Measurements from ENCODE around the gene TOM1L2.

The TOM1L2 gene

DNA sequence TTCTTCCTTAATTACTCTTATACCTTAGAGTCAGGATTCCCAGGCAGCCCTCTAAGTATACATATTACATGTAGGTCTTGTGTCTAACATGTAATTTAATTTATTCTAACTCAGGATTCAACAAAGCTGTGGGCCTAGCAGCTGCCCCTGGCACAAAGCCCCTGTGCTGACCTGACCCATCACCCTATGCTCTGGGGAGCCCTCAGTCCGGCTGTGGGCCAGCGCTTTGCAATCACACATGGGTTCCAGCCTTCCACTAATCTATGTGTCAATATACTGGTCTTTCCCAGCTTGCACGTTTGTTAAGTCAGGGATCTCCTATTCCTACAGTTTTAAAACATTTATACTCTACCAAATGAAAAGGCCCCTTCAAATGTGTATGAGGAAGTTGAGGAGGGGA, 72.7 kb downstream of the TOM1L2 start:
- no peak for DNase-seq (ENCODE audit: low read depth in 3 of 3)

DNA sequence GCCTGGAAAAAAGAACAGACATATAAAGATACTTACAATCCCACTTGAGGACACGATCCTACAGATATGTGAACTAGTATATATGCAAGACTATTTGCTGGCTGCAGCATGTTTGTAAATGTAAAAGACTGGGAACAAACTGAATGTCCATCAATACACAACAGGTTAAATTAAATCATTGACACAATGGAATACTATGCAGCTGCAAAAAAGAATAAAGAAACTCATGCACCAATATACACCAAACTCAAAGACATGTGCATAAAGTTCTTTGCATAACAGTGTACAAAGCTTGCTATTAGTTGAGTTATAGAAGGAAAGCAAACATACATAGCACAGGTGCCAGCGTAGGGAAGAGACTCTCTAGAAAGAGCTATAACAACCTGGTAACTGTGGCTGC, 73.5 kb downstream of the TOM1L2 start:
- DNase-seq (ENCODE audit: low read depth in 3 of 3): no peak

DNA sequence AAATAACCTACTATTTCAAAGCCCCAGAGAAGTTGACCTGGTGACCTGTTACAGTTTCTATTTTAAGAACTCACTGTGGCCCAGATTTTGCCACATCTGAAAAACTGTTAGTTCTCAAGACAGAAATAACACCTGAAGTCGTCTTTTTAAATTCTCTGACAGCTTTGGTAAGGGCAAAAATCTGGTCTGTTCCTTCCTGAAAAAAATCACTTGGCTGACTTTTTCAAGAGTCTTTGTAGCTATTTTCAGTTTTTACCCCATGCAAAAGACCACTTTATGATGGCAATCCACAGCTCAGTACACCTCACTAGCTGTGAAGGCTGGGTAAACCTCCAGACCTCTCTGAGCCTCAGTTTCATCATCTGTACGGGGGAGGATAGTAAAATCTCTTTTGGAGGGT, 74.8 kb downstream of the TOM1L2 start:
- DNase-seq (ENCODE audit: low read depth in 3 of 3): no peak

DNA sequence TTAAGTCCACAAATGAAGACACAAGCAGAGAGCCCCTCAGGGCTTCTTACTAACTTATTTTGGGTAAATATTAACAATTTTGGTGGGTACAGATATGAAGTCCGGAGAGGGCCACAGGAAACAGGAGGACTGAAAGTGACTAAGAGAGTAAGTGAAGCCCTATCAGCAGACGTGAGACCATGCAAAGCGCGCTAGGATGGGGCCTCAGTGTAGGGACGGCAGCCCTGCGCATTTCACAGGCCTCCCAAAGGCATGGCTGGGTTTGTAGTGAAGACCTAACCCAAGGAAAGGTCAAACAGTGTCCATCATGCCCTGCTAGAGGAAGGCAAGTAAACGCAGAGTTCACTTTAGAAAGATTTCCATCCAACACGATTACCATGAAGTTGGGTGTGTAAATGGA, 75.5 kb downstream of the TOM1L2 start:
- no peak for DNase-seq (ENCODE audit: low read depth in 3 of 3)

DNA sequence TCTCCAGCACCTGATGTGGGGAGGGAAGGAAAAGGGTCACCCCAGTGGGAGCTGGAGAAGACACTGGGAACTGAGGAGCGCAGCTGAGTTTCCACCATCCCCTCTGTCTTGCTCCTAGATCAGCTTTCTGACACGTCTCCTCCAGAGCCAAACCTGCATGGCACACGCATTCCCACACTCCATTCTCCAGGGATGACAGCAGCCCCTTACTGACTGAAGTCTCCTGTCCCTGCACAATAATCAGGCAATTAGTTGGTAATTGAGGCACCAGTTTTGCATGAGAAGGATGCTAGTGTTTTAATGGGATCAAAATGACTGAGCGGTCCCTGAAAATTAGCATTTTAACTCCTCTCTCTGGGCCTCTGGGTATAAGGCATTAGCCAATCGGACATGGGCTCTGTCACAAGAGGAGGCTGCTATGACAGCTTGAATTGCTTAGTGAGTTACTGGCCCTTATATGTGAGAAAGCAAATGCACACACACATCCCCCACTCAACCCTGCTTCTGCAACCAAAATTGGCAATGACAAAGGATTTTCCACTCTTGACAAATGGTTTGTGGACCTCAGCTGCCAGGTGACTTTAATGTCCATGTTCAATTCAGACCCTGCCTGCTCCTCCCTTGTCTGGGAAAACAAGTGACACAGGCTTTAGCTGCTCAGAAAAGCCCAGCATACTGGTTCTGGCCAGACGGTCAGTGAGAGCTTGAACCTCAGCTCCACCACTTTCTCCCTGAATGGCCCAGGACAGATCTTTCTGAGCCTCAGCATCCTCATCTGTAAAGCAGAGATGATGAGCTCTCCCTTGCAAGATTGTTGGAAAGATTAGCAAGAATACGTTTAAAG, 78.2 kb downstream of the TOM1L2 start:
- no peak for DNase-seq (ENCODE audit: low read depth in 3 of 3)

DNA sequence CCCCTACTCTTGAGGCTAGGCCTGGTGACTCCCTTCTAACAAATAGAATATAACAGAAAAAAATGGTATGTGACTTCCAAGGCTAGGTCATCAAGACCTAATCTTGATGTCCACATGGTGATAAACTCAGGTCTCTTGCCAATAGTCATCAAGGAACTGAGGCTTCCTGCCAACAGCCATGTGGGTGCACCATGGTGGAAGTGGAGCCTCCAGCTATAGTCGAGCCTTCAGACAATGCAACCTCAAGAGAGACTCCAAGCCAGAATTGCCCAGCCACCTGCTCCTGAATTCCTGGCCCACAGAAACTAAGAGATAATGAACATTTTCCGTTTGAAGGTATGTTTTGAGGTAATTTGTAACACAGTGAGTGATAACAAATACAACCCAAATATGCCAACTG, 79.5 kb downstream of the TOM1L2 start:
- no peak for DNase-seq (ENCODE audit: low read depth in 3 of 3)

DNA sequence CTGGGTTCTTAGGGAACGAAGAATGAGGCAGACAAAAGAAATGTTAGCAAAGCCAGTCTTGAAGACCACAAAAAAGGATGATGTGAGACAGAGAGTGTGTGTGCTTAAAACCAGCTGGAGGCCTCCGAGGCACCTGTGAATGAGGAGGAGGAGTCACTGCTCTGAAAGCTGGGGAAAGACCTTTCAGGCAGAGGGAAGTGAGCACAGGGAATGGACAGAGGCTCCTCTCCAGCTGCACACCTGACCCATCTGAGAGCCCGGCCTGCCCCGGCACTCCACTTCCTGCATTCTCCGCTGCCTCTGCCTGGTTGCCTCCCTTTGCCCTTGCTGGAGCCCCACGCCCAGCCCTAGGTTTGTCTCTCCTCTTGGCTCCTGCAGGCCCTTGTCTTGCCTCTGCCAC, 80.2 kb downstream of the TOM1L2 start:
- DNase-seq (ENCODE audit: low read depth in 3 of 3): no peak

DNA sequence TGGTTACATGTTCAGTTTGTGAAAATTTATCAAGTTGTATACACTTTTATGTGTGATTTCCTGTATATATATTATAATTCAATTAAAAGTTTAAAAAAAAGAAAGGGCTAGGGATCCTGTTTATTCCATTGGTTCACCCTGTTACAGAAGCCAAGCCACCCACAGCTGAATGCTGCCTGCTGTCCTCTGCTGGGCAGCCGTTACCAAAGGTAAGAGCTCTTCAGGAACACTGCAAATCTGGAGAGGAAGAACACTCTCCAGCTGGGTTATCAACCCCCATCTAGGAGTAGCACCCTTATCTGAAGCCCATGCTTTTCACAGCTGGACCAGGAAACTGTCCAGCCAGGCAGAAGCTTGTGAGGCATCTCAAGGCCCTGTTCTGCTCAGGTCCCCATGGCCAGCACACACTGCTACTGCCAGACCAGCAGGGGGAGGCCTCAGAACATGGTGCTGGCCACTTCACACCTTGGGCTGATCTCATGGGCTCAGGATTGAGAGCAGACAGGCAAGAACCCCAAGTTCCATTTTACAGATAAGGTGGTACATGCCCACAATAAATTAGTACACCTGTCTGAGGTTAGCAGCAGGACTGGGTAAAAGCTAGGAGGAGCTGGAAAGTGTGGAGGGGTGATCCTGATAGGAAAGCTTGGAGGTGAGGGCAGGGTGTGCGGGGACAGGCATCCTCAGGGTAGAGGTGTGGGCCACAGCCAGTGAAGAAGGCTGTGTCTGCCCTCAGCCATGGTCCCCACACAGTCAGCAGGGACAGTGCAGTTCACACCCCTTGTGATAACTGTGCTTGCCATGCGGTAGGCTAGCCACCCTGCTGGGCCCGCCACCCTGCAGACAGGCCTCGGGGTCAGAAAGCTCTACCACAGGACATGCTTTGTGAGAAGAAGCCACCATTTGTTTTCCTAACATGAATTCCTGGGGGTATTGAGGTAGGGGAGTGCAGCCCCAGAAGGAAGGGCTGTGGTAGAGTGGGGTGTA, 81.1 kb downstream of the TOM1L2 start:
- DNase-seq (ENCODE audit: low read depth in 3 of 3): peak; percentile 6 to 15 (median 15)

DNA sequence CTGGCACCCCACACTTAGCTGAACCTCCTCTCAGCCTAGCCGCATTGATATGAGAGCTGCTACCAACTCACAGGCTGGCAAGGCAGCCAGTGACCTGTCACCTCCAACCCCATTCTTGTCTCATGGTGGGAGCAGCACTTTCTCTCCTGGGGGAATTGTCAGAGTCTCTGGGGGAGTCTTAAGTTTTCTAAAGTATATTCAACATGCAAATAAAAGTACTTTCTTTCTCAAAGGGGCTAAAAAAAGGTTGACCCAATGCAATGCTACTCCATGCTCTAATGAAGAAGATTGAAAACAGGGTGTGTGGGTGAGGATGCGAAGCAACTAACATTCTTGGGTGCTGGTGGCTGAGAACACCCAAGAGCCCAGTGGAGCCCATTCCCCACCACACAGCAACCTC, 82.3 kb downstream of the TOM1L2 start:
- no peak for DNase-seq (ENCODE audit: low read depth in 3 of 3)

DNA sequence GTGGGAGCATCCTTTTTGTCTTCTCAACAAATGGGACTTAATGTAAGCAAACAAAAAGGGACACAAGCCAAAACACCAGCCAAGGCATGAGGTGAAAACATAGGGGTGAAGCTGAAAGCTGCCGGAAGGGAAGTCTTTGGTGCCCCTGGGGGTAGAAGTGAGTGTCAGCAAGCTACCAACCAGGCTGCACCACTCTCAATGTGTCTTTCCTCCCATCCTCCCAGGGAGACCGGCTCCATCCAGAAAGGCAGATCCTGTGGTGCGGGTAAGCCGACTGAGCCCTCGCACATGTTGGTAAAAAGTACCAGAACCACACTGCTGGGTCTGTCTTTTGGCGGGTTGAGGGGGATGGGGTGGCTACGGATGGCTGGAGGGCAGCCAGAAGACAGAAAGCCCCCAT, 83.4 kb downstream of the TOM1L2 start:
- no peak for DNase-seq (ENCODE audit: low read depth in 3 of 3)

DNA sequence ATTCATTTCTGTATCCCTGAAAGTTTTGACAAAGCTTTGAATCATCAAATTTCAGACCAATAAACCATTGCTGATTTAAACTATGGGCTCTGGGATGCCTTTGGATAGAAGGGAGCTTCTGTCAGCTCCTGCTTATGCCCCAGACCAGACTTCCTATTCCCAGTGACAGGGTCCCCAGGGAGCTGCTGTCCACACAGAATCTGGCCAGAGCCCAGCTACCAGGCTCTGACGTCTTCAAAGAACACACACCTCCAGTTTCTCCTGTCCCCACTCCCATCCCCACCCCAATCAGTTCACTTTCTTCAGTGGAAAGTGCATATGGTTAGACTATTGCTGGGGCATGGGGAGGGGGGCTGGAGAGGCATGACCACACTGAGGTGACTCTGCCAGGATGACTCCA, 83.8 kb downstream of the TOM1L2 start:
- DNase-seq (ENCODE audit: low read depth in 3 of 3): no peak

DNA sequence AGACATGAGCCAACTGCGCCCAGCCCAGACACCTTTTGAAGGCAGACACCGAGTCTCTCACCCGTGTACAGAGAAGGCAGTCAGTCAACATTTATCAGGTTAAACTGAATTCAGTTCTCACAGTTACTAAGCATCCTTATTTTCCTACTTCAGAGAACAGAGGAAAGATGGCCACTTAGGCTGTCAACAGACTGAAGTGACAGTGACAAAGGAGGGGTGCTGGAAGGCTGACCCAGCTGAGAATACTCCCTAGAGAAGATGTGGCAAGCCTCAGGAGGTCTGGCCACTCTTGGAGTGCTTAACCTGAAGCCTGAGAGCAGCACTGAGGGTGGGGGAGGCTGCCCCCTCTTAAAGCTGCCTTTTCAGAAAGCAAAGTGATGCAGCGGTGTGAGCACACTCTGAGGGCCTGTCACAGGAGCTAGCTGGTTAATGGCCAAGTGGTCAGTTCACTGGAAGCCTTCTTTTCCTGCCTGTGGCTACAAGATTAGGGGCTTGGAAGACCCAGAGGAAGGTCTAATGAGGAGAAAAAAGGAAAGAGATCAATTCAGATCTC, 84.4 kb downstream of the TOM1L2 start:
- DNase-seq (ENCODE audit: low read depth in 3 of 3): no peak

DNA sequence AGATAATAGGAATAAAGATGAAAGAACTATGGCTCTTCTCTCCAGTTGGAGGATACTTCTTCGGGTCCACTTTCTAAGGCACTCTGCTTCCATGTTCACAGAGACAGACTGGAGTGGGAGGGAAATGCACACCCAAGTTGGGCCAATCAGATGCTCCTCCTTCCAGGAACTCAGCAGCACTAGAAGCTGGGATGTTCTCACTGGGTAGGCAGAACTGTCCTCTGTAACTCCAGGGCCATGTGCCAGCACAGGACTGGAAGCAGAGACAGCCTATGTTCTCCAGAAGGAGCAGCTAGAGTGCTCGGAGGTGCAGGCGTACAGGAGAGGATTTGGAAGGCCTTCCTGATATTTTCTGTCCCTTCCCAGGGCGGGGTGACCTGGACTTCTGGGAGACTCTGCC, 85.5 kb downstream of the TOM1L2 start:
- no peak for DNase-seq (ENCODE audit: low read depth in 3 of 3)

DNA sequence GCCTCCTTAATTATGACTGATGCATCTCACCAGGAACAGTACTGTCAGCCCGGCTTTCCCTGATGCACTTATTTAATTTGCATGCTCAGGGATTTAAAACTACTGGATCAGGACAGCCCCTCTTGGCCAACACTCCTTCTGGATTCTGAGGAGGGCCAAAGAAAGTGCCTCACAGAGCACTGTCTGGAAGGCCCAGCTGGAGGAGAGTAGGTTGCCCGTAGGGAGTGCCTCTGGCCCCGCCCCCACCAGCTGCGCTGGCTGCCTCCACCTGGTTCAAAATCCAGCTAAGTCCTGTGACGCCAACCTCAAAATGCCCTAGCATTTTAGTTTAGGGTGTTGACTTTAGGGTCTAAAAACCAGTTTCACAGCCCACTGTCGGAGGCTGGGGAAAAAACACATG, 86.0 kb downstream of the TOM1L2 start:
- no peak for DNase-seq (ENCODE audit: low read depth in 3 of 3)

DNA sequence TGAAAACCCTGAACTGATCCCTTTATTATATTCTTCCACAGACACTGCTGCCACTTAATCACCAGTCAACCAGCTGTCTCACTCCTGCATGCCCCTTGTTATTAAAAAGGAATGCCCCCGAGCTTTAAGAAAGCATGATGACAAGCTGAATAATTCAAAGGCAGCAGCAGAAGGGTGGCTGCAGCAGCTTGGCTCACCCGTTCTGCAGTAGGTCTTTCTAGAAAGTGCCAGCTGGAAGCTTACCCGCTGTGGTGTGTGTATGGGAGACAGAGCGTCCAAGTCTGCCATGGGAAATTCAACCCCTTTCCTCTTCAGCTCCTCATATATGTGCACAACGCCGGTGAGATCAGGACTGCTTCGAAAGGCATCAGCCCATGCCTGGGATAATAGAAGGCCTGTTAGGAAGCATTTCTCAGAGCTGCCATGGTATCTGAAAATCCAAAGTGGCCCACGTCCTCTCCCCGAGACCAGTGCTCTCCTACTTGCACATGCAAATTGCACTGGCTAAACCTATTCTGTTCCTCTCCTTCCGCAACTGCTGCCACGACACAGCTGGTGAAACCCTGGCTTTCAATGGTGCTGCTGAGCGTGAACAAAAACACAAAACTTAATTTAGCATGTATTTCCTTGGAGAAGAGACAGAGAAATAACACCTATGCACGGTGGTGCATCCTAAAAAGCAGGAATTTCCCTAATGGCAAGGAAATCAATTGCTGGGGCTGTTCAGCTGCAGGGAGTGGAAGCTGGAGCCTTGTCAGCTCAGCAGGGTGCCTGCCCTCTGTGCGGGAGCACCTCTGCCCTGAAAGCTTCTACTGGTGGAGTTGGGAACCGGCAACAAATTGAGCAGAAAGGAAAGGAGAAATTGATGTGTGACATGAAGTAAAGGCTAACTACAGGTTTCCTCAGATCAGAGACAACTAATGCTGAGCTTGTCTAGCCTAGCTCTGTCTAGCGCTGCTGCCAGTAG, 87.5 kb downstream of the TOM1L2 start:
- DNase-seq (ENCODE audit: low read depth in 3 of 3): no peak

DNA sequence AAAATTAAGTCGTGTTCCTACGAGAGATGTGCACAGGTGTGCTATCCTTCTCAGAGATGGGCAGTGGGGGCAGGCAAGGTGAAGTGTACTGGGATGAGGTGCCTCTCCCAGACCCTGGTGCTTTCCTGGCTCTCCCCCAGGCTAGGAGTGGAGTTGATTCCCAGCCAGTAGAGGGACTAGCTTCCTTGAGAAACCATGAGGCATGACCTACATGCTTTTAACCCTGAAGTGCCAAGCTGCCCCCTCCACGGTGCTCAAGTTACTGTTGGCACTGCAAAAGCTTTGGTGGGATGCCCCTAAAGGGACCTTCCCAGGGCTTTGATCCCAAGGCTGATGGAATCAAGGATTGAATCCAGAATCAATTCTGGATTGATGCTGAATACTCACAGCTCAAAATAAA, 88.4 kb downstream of the TOM1L2 start:
- no peak for DNase-seq (ENCODE audit: low read depth in 3 of 3)

DNA sequence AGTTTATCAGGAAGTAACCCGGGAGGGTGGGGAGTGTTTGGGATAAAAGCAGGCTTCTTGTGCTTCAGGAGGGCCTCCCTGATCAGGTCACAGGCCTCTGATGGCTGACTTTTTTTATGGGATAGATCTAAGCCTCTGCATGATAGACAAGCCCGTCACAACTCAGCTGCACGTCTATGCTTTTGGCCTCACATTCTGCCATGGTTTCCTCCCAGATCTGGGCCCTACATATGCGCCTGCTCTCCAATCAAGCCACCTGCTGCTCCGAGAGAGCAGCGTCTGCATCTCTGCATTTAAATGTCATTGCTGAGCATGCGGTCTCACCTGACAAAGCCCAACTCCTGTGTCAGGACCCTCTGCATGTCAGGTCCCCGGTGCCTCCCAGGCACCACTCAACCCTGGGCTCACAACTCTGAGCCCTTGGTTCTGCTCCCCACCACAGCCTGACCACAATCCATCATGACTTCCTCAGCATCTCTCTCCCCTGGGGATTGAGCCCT, 90.1 kb downstream of the TOM1L2 start:
- no peak for DNase-seq (ENCODE audit: low read depth in 3 of 3)

DNA sequence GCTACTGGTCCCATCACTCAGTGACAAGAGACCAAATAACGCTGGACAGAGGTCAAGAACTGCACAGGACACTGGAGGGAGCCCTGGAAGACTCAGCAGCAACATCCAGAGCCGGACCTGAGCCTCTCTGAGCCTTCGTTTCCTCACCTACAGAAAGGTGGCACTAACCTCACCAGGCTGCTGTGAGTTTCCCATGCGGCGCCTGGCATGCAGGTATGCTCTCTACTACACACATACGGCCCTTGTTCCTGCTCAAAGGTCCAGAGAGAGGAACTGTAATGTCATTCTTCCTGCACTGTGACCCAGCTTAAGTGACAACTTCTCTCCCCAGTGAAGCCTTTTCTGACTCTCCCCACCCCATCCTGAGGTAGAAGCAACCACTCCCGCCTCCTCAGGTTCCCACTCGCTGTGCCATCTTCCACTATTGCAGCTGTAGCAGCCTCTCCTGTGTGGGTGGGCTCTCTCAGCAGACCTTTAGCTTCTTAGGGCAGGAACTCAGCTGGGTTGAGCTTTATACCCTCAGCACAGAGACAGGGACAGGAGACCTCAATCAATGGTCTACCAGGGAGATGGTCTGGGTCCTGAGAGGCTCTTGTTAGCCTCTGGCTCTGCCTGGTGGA, 91.5 kb downstream of the TOM1L2 start:
- no peak for DNase-seq (ENCODE audit: low read depth in 3 of 3)

DNA sequence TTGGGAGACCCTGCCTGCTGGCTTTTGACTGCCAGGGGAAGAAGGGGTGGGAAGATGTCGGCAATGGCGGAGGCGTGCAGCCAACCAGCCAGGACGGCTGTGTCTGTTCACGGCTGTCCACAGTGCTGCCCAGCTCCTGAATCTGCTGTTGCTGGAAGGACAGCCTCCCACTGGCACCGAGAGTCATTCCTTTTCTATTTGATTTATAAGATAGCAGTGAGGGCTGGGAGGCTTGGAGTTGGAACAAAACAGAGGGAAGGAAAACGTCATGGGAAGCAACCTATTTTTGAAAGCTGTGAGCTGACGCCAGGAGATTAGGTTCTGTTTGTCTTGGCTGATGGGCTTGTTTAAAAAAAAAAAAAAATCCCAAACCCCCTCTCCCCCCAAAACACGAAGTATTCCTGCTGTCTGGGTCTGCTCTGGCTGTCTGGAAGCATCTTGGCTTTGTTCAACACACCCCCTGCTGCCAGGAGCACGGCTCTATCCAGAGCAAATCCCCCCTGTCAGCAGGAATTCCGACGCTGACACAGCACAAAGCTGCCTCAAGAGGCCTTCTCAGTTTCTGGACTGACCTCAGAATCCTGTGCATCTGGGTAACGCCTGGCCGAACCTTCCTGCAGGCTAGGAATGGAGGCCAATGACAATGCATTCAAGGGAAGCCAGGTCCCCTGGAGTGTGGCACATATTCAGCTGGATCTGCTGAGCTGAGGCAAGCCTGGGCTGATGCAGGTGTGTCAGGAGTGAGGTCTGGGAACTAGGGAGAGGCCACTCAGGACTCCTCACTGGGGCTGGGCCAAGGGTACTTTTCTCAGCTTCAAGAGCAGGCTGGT, 94.5 kb downstream of the TOM1L2 start:
- no peak for DNase-seq (ENCODE audit: low read depth in 3 of 3)
